ENCODE results near the gene MYOM1. TPM values are rescaled to one million over a fixed set of nuclear protein-coding genes. Genes with fewer than 3 reads are reported as not detected.
A peak's percentile ranks its signal among the peaks of the same experiment; 100 is the strongest.
"Not testable (repeated sequence)": the region's sequence is repeated elsewhere in the genome, so short reads cannot be mapped to it uniquely, and the experiment has no call there.

The MYOM1 gene
- total RNA-seq, 1 donor: 0.27 TPM

GRCh38 chr18:3042379-3042778 lies 177.4 kb downstream of the MYOM1 start:
- DNase-seq (ENCODE audit: low read depth in 2 of 3, low spot score in 2 of 3): no peak

- no peak for DNase-seq (ENCODE audit: low read depth in 2 of 3, low spot score in 2 of 3)
These were observed 177.9 kb downstream of the MYOM1 start for GRCh38 chr18:3041843-3042242.

GRCh38 chr18:3040881-3041280 lies 178.9 kb downstream of the MYOM1 start:
- no peak for DNase-seq (ENCODE audit: low read depth in 2 of 3, low spot score in 2 of 3)

GRCh38 chr18:3040173-3040572 lies 179.6 kb downstream of the MYOM1 start:
- DNase-seq (ENCODE audit: low read depth in 2 of 3, low spot score in 2 of 3): no peak

- peak in 1 of 3 donors; percentile 45 for DNase-seq (ENCODE audit: low read depth in 2 of 3, low spot score in 2 of 3)
These were observed 182.3 kb downstream of the MYOM1 start for GRCh38 chr18:3037423-3037915.

- DNase-seq (ENCODE audit: low read depth in 2 of 3, low spot score in 2 of 3): no peak
These were observed 183.7 kb downstream of the MYOM1 start for GRCh38 chr18:3036108-3036507.

GRCh38 chr18:3035635-3036034 lies 184.1 kb downstream of the MYOM1 start:
- DNase-seq (ENCODE audit: low read depth in 2 of 3, low spot score in 2 of 3): no peak

- DNase-seq (ENCODE audit: low read depth in 2 of 3, low spot score in 2 of 3): no peak
These were observed 187.0 kb downstream of the MYOM1 start for GRCh38 chr18:3032721-3033120.

- DNase-seq (ENCODE audit: low read depth in 2 of 3, low spot score in 2 of 3): no peak
These were observed 190.4 kb downstream of the MYOM1 start for GRCh38 chr18:3029215-3029952.

GRCh38 chr18:3028115-3028514 lies 191.7 kb downstream of the MYOM1 start:
- not testable (repeated sequence) for DNase-seq (ENCODE audit: low read depth in 2 of 3, low spot score in 2 of 3)

GRCh38 chr18:3027370-3027891 lies 192.3 kb downstream of the MYOM1 start:
- no peak for DNase-seq (ENCODE audit: low read depth in 2 of 3, low spot score in 2 of 3)

GRCh38 chr18:3025544-3025943 lies 194.2 kb downstream of the MYOM1 start:
- no peak for DNase-seq (ENCODE audit: low read depth in 2 of 3, low spot score in 2 of 3)

- not testable (repeated sequence) for DNase-seq (ENCODE audit: low read depth in 2 of 3, low spot score in 2 of 3)
These were observed 196.2 kb downstream of the MYOM1 start for GRCh38 chr18:3023603-3024002.

Small RNAs within 50 kb of the gene (small RNA-seq; reads per million reads assigned to genes)
- gene RF00156 (not detected), gene RNU7-25P (not detected)

Other genes starting within 250 kb of the MYOM1 start
- gene LPIN2, start 206.8 kb downstream of the MYOM1 start, total RNA-seq: 38.2 TPM
- 109 TPM for gene MYL12A, start 27.8 kb upstream of the MYOM1 start, total RNA-seq
- 141 TPM for gene MYL12B, start 42.2 kb upstream of the MYOM1 start, total RNA-seq
- gene TGIF1, start 230.2 kb upstream of the MYOM1 start, total RNA-seq: 56.0 TPM